ENCODE results near the gene TIMM17A.
"Not testable (repeated sequence)": the region's sequence is repeated elsewhere in the genome, so short reads cannot be mapped to it uniquely, and the experiment has no call there.

TIMM17A gene

GRCh38 chr1:202014060-202014459 is 58.8 kb downstream of the TIMM17A start:
- DNase-seq (ENCODE audit: low read depth in 2 of 3, low spot score in 2 of 3): no peak

DNA sequence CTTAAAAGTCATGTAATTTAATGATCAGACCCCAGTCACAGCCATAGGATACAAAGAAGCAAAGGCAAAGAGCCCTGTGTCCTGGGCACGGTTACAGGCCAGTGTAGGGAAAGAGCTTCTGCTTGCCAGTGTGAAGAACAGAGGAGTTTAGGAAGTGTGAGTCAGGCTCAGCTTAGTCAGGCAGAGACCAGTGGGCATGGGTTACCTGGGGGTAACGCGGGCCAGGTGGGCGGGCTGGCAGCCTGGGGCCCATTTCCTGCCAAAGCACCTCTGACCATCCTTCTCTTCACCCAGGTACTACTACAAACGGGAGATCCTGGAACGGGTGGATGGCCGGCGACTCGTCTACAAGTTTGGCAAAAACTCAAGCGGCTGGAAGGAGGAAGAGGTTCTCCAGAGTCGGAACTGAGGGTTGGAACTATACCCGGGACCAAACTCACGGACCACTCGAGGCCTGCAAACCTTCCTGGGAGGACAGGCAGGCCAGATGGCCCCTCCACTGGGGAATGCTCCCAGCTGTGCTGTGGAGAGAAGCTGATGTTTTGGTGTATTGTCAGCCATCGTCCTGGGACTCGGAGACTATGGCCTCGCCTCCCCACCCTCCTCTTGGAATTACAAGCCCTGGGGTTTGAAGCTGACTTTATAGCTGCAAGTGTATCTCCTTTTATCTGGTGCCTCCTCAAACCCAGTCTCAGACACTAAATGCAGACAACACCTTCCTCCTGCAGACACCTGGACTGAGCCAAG is 59.8 kb downstream of the TIMM17A start:
- no peak for DNase-seq (ENCODE audit: low read depth in 2 of 3, low spot score in 2 of 3)

DNA sequence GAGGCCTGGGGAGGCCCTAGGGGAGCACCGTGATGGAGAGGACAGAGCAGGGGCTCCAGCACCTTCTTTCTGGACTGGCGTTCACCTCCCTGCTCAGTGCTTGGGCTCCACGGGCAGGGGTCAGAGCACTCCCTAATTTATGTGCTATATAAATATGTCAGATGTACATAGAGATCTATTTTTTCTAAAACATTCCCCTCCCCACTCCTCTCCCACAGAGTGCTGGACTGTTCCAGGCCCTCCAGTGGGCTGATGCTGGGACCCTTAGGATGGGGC is 60.3 kb downstream of the TIMM17A start:
- DNase-seq (ENCODE audit: low read depth in 2 of 3, low spot score in 2 of 3): no peak

GRCh38 chr1:202016022-202016810 is 60.9 kb downstream of the TIMM17A start:
- DNase-seq (ENCODE audit: low read depth in 2 of 3, low spot score in 2 of 3): no peak

DNA sequence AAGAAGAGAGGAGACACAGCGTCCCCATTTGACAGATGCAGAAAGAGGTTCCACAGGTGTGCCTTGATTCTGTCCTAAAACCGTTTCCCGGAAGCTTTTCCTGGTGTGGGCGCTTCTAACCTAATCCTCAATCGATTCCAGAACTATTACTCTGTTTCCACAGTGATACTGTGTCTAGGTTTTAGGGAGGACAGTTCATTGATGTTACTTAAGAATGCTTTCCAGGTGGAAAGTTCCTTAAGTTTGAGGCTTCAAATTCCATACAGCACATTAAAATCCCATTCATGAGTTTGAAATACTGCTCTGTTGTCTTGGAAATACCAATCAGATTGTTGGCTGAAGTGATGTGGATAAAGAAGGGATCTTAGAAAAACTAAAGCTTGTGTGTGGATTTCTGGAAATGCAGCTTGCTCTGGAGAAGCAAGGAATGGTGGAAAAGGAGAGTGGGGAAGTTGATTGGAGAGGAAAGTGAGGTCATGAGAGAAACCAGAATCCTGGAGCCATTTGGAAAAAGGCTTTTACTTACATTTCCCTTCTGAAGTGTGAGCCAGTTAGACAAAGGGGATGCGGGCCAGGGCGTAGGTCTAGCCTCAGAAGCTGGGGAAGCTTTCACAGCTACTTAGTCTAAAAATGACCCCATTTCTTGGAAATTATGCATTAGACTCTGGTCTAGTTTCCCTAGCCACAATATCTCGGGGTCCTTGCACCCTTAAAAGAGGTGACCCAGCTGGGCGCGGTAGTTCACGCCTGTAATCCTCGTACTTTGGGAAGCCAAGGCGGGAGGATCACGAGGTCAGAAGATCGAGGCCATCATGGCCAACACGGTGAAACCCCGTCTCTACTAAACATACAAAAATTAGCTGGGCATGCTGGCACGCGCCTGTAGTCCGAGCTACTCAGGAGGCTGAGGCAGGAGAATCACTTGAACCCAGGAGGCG is 61.8 kb downstream of the TIMM17A start:
- no peak for DNase-seq (ENCODE audit: low read depth in 2 of 3, low spot score in 2 of 3)

GRCh38 chr1:202017749-202018467 is 62.6 kb downstream of the TIMM17A start:
- no peak for DNase-seq (ENCODE audit: low read depth in 2 of 3, low spot score in 2 of 3)

DNA sequence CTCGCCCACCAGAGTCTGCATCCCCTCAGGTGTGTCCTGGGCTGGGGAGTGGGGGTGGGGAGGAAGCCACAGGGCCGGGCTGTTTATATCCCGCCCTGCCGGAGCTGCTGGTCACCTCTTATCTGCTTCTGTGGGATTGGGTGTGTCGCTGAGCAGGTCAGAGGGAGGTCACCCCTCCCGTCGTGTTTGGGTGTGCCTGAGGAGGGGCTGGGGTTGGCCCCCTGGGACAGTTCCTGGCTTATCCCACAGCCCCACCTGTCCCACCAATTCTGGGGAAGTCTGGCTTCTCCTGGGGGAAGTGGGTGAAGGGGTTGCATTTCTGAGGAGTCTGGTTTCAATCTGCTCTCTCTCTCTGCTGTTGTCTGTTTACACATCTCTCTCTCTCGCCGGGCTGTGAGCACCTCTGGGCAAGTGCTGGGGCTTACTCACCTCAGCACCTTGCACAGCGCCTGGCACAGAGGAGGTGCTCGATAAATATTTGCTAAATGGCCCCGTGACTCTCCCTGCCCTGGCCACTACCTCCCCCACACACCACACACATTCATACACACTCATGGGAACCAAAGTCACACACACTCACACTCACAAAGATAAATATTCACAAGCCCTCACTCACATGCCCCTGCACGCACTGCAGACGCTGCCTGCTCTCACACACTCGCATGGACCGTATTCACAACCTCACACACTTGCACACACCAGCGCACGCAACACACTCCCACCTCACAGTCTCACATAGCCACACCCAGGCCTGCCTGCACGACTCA is 63.3 kb downstream of the TIMM17A start:
- DNase-seq (ENCODE audit: low read depth in 2 of 3, low spot score in 2 of 3): no peak

DNA sequence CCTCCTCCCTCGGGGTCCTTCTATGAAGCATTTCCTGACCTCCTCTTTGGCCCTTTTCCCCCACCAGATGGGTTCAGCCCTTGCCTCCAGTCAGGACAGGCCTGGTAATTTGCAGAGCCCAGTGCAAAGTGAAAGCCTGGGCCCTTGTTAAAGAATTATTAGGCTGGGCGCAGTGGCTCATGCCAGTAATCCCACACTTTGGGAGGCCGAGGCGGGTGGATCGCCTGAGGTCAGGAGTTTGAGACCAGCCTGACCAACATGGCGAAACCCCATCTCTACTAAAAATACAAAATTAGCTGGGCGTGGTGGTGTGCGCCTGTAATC is 63.9 kb downstream of the TIMM17A start:
- DNase-seq (ENCODE audit: low read depth in 2 of 3, low spot score in 2 of 3): not testable (repeated sequence)
